NCI-H345 (cell line): Measurements from ENCODE around the gene LIMK2.
"Not testable (repeated sequence)": the region's sequence is repeated elsewhere in the genome, so short reads cannot be mapped to it uniquely, and the experiment has no call there.

ENCODE experiments used
- DNase-seq: peaks from one replicate; lab custom pipeline; 2025; lab: John Stamatoyannopoulos, UW

LIMK2 gene

GRCh38 chr22:31244046-31244942 lies 32.2 kb downstream of the LIMK2 start:
- DNase-seq: no peak

GRCh38 chr22:31244943-31245451 lies 32.9 kb downstream of the LIMK2 start:
- DNase-seq: no peak

GRCh38 chr22:31245998-31246397 lies 33.9 kb downstream of the LIMK2 start:
- DNase-seq: not testable (repeated sequence)

GRCh38 chr22:31246687-31247086 lies 34.6 kb downstream of the LIMK2 start:
- no peak for DNase-seq

GRCh38 chr22:31247726-31248125 lies 35.6 kb downstream of the LIMK2 start:
- DNase-seq: no peak

GRCh38 chr22:31248138-31248745 lies 36.1 kb downstream of the LIMK2 start:
- no peak for DNase-seq

GRCh38 chr22:31248965-31249958 lies 37.2 kb downstream of the LIMK2 start:
- no peak for DNase-seq

GRCh38 chr22:31250740-31251600 lies 38.9 kb downstream of the LIMK2 start:
- no peak for DNase-seq

- DNase-seq: peak; percentile 4
Observed at GRCh38 chr22:31253949-31254348, 41.9 kb downstream of the LIMK2 start.

- DNase-seq: no peak
Observed at GRCh38 chr22:31259798-31260473, 47.8 kb downstream of the LIMK2 start.

GRCh38 chr22:31260474-31260856 lies 48.4 kb downstream of the LIMK2 start:
- DNase-seq: no peak

- no peak for DNase-seq
Observed at GRCh38 chr22:31262312-31263133, 50.4 kb downstream of the LIMK2 start.

GRCh38 chr22:31263896-31264640 lies 52.0 kb downstream of the LIMK2 start:
- no peak for DNase-seq

GRCh38 chr22:31268281-31268680 lies 56.2 kb downstream of the LIMK2 start:
- no peak for DNase-seq

GRCh38 chr22:31269892-31270579 lies 57.9 kb downstream of the LIMK2 start:
- no peak for DNase-seq

- no peak for DNase-seq
Observed at GRCh38 chr22:31271026-31271425, 58.9 kb downstream of the LIMK2 start.

- DNase-seq: no peak
Observed at GRCh38 chr22:31271485-31271884, 59.4 kb downstream of the LIMK2 start.
